NOMO-1 treated with DMSO at 0.1 percent for 48 hours (cell line): Measurements from ENCODE around the gene ATAD2B.

Source experiments
- DNase-seq: peaks from one replicate; lab custom pipeline; 2025; ENCODE audit not compliant: unreplicated experiment; lab: John Stamatoyannopoulos, UW

The ATAD2B gene

DNA sequence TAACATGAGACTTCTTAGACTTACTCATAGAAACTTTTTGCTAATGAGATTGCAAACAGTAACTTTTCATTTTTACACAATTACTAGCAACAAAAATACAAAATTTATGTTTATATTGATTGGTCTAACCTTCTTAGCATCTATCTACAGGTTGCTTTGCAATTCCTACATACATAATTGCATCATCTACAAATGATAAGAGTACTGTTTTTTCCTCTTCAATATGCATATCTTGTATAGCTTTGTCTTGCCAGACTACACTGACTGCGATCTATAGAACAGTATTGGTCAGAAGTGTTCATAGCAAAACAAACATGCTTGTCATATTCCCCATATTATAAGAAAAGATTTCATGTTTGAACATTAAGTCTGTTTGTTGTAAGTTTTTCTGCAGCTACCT is 87.9 kb downstream of the ATAD2B start:
- DNase-seq: no peak

DNA sequence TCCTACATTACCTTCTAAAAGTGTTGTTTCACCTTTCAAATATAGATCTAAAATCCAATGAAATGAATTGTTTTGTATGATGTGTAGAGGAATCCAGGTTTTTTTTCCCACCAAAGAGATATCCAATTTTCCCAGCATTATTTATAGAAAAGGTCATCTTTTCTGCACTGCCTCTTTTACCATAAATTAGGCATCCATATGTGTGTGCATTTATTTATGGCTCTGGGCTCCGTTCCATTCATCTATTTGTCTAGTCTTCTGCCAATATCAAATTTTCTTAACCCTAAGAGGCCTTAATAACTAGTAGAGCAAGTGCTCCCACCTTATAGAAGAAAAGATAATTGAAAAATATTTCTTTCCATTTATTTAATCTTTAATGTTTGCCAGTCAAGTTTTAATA is 88.3 kb downstream of the ATAD2B start:
- no peak for DNase-seq

DNA sequence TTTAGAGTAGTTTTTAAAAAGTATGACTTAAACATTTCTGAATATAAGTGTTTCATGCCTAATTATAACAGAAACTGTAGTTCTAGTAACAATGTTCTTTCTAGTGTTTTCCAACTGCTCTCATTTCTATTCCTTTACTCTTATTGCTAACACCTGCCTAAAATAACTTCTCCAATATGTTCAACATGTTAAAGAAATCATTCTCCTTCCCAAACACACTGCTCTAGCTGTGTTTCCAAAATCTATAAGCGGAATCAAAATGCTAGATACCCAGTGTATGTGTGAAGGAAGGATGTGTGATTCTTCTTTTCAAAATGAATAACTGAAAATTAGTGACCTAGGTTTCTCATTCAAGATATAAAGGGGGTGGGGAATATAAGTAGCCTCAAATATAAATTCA is 89.1 kb downstream of the ATAD2B start:
- no peak for DNase-seq

DNA sequence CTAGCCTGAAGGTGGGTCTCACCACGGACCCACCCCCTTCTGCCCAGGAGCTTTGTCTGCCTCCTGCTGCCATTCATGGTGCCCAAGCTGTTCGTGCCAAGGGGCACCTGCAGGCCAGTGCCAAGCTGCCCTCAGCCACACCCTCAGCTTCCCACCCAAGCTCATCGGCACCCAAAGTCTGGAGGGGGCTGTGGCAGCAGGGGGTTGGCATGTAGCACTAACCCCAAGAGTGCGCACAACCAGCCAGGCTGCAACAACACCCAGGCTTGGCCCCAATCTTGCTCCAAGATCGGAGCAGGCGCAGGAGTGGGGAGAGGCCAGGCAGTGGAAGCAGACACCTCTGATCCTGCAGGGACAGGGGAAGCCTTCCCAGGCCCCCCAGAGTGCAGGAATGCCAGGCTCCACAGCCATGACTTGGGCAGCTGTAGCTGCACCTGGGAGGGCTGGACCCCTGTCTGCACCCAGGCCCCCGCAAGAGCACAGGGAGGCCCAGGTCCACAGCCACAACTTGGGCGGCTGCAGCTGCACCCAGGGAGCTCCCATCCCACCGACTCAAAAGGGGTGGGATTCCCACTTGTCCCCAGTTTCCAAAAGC is 89.9 kb downstream of the ATAD2B start:
- no peak for DNase-seq

DNA sequence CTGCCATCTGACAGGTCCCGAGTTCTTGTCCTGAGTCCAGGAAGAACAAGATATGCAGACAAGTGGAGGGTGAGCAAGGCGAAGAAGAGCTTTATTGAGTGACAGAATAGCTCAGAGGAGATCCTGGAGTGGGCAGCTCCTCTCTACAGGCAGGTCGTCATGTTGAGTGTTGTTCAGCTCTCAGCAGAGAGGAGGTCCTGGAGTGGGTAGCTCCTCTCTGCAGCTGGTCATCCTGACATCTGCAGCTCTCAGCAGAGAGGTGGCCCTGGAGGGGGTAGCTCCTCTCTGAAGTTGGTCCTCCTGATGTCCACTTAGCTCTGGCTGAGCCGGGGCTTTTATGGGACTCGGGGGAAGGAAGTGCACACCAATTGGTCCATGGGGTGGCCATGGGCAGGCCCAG is 90.4 kb downstream of the ATAD2B start:
- DNase-seq: no peak

DNA sequence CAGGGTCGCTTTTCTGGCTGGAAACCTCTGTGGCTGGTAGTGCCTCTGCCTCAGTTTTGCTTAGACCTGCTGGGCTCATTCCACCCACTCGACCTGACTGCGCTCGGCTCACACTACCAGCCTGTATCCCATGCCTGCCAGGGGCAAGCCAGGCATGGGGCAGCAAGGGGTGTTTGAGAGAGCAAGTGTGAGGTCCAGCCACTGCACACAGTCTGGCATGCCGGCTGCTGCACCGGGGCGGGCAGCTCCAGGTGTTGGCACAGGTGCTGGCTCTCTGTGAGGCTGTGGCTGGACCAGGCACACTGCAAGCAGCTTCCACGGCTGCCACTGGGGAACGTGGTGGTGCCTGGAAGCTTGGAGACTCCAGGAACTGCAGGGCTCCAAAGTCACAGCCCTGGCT is 90.9 kb downstream of the ATAD2B start:
- DNase-seq: no peak

DNA sequence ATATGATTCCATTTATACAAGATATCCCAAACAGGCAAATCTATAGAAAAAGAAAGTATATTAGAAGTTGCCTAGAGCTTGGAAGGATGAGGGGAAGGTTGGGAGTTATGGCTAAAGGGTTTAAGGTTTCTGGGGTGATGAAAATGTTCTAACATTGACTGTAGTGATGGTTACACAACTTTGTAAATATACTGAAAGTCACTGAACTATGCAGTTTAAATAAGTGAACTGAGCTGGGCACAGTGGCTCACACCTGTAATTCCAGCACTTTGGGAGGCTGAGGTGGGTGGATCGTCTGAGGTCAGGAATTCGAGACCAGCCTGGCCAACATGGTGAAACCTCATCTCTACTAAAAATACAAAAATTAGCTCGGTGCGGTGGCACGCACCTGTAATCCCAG is 91.5 kb downstream of the ATAD2B start:
- no peak for DNase-seq

DNA sequence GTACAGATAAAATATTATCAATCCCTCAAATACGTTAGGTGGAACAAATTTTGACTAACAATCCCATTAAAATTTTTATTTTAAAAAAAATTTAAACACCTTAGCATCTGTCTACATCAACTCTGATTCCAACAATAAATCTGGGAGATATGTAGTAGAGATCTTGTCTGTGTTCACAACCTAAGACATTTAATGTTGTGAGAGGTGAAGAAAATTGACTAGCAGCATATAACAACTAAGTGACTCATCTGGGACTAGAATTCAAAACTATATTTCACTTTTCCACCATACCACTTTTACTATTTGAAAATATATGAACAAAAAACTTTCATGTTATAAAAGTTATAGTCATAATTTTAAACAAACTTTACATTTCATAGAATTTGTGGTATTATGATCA is 97.9 kb downstream of the ATAD2B start:
- DNase-seq: no peak

DNA sequence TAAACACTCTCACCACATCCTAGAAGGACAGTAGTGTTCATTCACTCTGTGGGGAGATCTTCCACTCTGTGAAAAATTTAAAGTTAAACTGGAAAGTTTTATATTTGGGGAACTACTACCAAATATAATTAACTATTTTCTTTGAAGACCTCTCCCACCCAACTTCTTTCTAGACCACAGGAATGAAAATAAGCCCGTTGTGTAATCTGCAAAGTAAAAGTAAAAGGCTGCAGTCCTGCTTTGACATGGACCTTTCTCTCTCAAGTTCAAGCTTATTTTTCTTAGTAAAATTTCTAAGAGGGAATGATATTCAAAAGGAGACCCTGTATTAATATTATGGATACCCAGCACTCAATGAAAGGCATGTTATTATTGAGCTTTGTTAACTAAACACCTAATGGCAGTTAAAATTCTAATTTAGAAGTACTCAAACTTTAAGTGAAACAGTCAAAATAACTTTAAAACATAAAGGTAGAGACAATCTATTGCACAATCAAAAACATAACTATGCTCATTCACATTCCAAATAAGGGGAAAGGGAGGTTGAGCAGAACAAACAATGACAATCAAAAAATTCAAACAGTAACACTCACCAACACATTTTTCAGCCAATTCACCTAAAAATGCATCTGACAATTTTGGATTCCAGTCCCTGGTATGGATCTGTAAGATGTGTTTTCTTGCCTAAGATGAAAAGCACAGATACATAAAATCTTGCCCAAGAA is 98.5 kb downstream of the ATAD2B start:
- DNase-seq: no peak

DNA sequence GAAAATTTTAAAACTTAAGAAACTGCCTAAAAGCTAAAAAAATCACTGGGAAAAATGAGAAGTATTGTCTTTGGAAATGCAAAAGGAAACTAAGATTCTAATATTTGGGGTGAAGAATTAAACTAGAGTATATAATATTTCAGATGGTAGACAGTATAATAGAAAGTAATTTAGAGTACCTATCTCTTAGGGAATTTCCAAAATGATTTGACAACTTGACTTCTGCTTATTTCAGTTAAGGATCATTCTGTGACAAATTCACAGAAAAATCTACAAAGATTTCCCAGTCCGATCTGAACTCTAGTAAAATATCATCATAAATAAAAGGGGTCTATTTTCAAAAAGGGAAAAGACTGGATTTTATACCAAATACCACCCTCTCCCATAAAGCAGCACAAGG is 99.6 kb downstream of the ATAD2B start:
- no peak for DNase-seq

DNA sequence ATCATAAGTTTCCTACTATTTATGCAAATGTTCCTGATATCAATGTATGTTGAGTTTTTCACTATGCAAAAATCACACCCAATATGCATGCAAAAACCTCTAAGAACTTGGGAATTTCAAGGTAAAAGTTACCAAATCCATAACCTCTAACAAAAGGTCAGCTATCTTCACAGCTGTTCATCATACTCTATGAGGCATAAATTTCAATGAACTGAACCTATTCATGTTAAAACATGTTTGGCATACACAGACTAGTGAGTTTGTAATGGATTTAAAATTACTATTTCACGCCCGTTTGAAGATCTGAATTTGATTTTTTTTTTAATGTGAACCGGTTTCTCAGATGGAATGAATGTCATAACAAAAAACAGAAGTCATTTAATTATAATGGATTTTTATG is 100.2 kb downstream of the ATAD2B start:
- no peak for DNase-seq

DNA sequence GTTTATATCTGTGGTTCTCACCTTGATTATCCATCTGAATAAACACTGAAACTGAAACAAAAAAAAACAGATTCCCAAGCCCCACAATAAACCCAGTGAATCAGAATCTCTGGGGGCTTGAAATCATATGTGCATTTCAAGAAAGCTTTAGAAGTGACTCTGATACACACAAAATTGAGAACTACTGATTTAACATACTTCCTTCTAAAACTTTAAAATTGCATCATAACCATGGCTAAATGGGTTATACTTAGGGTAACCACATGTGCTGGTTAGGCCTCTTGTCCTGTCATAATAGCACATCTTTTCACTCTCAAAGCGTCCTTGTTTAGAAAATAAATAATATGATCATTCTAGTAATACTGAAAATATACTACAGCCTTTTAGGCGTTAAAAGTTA is 100.9 kb downstream of the ATAD2B start:
- DNase-seq: peak; percentile 74

DNA sequence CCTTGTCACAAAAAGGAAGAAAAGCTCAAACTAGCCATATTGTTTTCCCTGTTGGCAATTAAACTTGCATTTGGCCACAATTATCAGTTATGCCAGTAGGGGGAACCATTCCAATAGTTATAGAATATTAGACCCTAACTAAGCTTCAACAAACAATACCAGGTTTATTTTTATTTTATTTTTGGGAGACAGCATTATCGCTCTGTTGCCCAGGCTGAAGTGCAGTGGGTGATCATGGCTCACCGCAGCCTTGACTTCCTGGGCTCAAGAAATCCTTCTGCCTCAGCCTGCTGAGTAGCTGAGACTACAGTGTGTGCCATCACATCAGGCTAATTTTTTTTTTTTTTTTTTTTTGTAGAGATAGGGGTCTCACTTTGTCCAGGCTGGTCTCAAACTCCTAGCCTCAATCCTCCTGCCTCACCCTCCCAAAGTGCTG is 102.1 kb downstream of the ATAD2B start:
- peak; percentile 13 for DNase-seq

DNA sequence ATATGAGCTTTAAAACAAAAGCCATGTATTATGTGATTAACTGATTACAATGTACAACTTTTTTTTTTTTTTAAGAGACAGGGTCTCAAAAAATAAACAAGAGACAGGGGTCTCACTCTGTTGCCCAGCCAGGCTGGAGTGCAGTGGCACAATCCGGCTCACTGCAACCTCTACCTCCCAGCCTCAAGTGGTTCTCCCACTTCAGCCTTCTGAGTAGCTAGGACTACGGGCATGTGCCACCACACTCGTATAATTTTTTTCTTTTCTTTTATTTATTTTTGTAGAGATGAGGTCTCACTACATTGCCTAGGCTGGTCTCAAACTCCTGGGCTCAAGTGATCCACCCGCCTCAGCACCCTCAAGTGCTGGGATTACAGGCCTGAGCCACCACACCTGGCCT is 103.1 kb downstream of the ATAD2B start:
- DNase-seq: no peak

DNA sequence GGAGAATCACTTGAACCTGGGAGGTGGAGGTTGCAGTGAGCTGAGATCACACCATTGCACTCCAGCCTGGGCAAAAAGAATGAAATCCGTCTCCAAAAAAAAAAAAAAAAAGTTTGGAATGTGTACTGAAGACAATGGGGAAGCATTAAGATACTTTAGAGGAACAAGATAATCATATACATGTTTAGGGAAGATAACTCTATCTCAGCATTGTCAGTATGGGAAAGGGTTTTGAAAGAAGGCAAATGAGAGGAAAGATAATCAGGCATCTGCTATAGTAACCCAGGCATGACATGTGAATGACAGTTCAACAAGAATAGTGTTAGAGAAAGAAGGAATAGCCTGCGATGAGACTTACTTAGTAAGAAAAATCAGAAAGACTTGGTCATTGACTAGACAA is 112.0 kb downstream of the ATAD2B start:
- no peak for DNase-seq

DNA sequence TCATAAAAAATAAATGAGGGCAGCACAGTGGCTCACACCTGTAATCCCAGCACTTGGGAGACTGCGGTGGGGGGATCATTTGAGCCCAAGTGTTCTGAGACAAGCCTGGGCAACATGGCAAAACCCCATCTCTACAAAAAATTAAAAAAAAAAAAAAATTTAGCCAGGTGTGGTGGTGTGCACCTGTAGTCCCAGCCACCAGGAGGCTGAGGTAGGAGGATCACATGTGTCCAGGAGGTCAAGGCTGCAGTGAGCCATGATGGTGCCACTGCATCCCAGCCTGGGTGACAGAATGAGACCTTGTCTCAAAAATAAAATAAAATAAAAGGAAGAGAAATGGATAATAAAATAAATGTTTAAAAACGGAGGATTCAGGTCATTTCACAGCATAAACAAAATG is 113.5 kb downstream of the ATAD2B start:
- no peak for DNase-seq

DNA sequence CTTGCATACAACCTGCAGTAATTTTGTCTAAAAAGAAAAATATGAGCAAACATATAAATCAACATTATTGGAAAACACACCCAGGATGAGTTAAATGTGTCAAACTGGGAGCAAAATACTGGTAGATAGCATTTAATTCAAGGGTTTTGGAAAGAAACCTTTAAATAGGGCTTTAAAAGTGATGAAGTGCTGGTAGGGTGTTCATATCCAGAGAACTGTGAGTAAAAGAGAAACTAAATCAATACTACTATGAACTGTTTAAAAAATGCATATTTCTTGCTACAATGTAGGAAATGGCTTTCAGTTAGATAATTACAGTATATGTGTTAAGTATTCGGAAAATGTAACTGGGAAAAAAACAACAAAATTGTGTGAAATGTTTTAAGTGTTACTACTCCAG is 117.8 kb downstream of the ATAD2B start:
- no peak for DNase-seq

DNA sequence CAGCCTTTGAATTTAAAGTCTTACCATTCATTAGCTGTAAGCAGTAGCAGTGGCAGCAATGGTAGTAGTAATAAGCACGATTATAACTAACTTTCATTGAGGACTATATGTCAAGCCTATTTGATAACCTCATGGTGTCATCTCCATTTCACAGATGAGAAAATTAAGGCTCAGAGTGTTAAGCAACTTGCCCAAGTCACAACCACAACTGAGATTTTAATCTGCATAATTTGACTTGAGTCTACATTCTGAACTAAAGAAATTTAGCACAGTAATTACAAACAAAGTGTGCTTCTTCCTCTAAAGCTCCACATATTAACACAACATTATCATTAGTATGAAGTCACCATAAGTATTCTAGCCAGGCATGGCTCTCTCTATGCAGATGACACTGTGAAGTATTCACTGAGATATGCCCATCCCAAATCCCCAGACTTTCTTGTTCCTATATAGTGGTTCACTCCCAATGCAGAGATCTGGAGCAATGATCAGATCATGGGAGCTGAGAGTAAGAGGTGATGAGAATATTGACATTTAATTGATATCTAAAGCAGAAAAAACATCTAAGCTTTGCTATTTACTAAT is 120.2 kb downstream of the ATAD2B start:
- DNase-seq: no peak

DNA sequence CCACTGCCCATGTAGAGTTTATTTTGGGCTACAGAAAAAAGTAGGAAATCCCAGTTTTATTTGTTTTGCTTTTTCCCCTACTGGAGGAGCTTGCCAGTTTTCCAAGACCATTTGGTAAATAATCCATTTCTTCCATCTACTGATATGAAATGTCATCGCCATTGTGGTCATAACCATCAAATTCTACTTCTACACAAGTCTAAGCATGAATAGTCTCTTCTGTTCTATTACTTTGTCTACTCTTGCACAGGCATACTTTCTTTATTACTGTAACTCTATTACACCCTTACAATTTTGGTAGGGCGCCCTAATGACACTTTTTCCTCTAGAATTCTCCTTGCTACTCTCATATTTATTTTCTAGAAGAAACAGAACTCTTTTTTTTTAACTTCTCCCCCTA is 120.7 kb downstream of the ATAD2B start:
- DNase-seq: no peak

DNA sequence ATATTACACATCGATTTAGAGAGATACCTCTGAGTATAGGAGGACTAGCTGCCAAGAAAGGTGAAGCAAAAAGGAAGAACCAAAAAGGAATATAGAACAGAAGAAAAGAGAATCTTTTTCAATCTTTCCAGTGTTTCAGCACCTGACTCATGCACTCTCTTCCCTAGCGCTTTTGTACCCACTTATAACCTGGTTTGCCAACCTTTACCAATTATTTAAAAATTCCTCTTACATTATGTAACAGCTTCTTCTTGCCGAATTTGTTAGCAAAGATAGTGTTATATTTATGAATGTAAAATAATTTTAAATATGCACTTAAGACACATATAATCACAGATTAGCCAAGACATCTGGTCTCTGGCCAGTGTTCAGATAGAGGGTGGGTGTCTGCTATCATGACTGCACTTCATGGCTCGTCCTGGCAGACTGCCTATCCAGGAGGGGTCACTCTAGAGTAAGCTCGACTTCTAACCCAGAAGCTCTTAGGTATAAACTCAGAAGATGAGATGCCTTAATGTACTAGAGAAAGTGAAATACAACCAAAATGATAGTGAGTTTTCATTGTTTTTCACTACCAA is 122.9 kb downstream of the ATAD2B start:
- DNase-seq: no peak

DNA sequence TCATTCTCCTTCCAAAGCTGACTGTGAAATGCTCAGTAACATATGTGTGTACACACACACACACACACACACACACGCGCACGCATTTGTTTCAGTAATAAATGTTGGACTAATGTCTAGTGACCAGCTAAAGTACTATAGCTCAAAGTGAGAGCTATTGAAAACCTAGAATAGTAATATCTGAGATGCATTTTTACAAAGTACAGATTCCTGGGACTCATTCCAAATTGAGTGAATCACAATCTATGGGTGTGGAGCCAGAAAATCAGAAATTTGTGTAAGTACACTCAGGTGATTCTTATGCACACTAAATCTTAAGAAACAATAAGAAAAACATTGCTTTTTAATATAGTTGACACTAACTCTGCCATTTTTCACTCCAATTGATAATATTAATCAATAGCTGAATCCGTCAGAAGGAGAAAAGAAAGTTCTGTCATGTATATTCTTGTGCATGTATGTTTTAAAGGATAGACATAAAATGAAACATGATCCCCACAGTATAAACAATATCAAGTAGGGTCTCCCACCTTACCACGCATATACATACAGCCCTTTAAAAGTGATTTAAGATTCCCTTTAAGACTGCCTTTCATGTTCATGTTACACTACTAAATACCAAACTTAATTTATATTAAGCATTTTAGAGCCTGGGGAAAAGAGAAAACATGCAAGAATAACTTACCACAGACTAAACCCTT is 123.5 kb downstream of the ATAD2B start:
- no peak for DNase-seq

DNA sequence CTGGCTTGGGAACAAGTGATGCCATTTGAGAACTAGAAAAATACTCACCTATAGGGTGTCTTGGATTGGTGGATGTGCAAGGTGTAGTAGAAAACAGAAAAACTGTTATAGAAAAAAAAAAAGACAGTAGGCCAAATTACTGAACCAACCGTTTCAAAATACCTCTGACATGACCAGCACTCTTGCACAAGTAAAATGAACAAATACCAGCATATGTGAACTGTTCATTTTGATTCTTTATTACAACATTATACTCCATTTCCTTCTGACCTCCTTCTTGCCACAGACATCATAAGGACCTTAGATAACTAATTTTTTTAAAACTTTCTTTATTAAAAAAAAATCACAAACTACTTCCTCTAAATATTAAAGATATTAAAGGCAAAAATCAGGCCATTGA is 125.5 kb downstream of the ATAD2B start:
- peak; percentile 72 for DNase-seq
